ENCODE measurements around the gene PHRF1. TPM values are rescaled to one million over a fixed set of nuclear protein-coding genes. Genes with fewer than 3 reads are reported as not detected.

PHRF1 gene
- total and polyA plus RNA-seq, 2 of the 4 experiments (the other 2 are of a cell fraction): 10.9 to 17.5 TPM

GRCh38 chr11:605286-606129 lies 29.2 kb downstream of the PHRF1 start:
- CTCF ChIA-PET: no interaction called here
- Histone ChIP-seq H4K5ac (ENCODE audit: low read depth, low read length) (no peak overlapping the region), H3K18ac (ENCODE audit: low read depth, low read length) (no peak overlapping the region), H3K14ac (replicated peaks; ENCODE audit: low read depth, low read length) (no peak overlapping the region), H3K4me2 (ENCODE audit: low read depth, low read length) (no peak overlapping the region), H3K4me1 (ENCODE audit: control insufficient read depth, insufficient read depth, low read length) (no peaks in the 10 kb centered on the region), H4K20me1 (ENCODE audit: insufficient read depth, low read length) (peaks cover under 1% of the 10 kb centered on the region; the same call in 1 of the 2 replicates), H3K27ac (ENCODE audit: insufficient read depth, low read length) (no peak overlapping the region), H2BK120ac (ENCODE audit: low read depth, low read length) (no peak overlapping the region), H3K79me1 (ENCODE audit: low read depth in 1 of 2, low read length in 2 of 2) (peaks cover 4 to 20% of the 10 kb centered on the region in 2 experiments; a peak in 3 of 4 replicates), H4K8ac (ENCODE audit: low read depth in 2 of 2, low read length in 2 of 2) (no peak overlapping the region), H3K4me3 (ENCODE audit: insufficient read depth, low read depth, low read length) (no peak overlapping the region), H3K56ac (ENCODE audit: extremely low read depth, insufficient read depth, low read length) (no peak overlapping the region), H2AK9ac (replicated peaks; ENCODE audit: low read depth, low read length, poor library complexity) (no peak overlapping the region), H3K9ac (ENCODE audit: low read depth, low read length) (no peak overlapping the region), H3K4ac (ENCODE audit: low read depth, low read length) (no peak overlapping the region), H3K27me3 (ENCODE audit: control insufficient read depth, insufficient read depth, low read length) (no peaks in the 10 kb centered on the region), H2AFZ (replicated peaks; ENCODE audit: low read length, poor library complexity) (no peak overlapping the region), H3K9me1 (ENCODE audit: insufficient read depth, low read length) (no peaks in the 10 kb centered on the region), H2AK5ac (ENCODE audit: low read depth, low read length) (no peak overlapping the region), H3K23ac (ENCODE audit: low read depth, low read length) (no peak overlapping the region), H4K91ac (ENCODE audit: insufficient read depth, low read depth, low read length) (no peak overlapping the region), H2BK15ac (ENCODE audit: low read depth, low read length) (no peak overlapping the region), H2BK20ac (ENCODE audit: low read depth, low read length) (no peak overlapping the region), H3K36me3 (ENCODE audit: control insufficient read depth, insufficient read depth, low read length) (peaks cover 82% of the 10 kb centered on the region), H3K9me3 (ENCODE audit: control insufficient read depth, insufficient read depth, low read length) (no peaks in the 10 kb centered on the region), H2BK5ac (ENCODE audit: low read depth, low read length, poor library complexity, severe bottlenecking) (no peak overlapping the region)
- in situ Hi-C loops (cut with MboI; ENCODE audit: low sequenced_read_pairs): no loop called here
- intact Hi-C loops (cut with micrococcal nuclease): no loop called here
- 100% methylated on average over 5 of the region's 33 CpGs; no CpG with 5 or more reads in 1 of the 2 experiments for WGBS, 2 experiments (ENCODE audit: extremely low coverage in 2 of 2, insufficient read length in 1 of 2)
- TF ChIP-seq FOS (IDR thresholded peaks at IDR 0.05; ENCODE audit: low read depth, low read length): no peak
- no peak for TF ChIP-seq MAZ (IDR thresholded peaks at IDR 0.05; ENCODE audit: borderline replicate concordance, low read depth, low read length)
- no peak for TF ChIP-seq BHLHE40 (IDR thresholded peaks at IDR 0.05; ENCODE audit: low read depth, low read length)
- POLR2A ChIA-PET (ENCODE audit: unreplicated experiment): no interaction called here
- no peak for DNase-seq
- no TSS peak for BruUV-seq (replicated peaks)
- no peak for ATAC-seq (ENCODE audit: low read depth)
- dilution Hi-C loops (cut with HindIII; ENCODE audit: low sequenced_read_pairs, unreplicated experiment): no loop called here

Data from IMR-90 (cell line).